Measurements from ENCODE around the gene ZNF143. TPM values are rescaled to one million over a fixed set of nuclear protein-coding genes. Genes with fewer than 3 reads are reported as not detected.
"Not testable (repeated sequence)": the region's sequence is repeated elsewhere in the genome, so short reads cannot be mapped to it uniquely, and the experiment has no call there.

The ZNF143 gene
- total and polyA plus RNA-seq, 10 donors = 12.1 to 42.5 (median 32.9) TPM

DNA sequence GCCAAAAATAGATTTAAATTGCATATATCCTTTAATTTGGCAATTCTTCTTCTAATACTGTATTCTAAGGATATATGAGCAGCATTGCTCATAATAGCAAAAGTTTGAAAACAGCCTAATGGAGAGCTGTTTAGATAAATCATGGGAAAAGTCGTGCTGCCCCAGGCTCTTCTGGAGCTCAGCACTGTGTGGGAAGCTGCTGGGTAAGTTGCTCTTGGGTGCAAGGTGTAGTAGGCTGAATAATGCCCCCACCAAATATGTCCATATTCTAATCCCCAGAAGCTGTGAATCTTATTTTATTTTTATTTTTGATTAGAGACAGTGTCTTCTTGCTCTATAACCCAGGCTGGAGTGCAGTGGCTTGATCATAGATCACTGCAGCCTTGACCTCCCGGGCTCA lies 77.7 kb downstream of the ZNF143 start:
- Histone ChIP-seq H3K36me3 (peaks cover 0 to 4% (median 0%) of the 10 kb centered on the region in 6 donors), H3K9me3 (no peaks in the 10 kb centered on the region), H3K27me3 (replicated peaks in 1 of 7) (no peaks in the 10 kb centered on the region), H3K4me1 (peaks cover 0 to 10% (median 6%) of the 10 kb centered on the region in 6 donors), H3K4me3 (no peak overlapping the region), H3K27ac (no peak overlapping the region)
- TF ChIP-seq, protein P1, sequence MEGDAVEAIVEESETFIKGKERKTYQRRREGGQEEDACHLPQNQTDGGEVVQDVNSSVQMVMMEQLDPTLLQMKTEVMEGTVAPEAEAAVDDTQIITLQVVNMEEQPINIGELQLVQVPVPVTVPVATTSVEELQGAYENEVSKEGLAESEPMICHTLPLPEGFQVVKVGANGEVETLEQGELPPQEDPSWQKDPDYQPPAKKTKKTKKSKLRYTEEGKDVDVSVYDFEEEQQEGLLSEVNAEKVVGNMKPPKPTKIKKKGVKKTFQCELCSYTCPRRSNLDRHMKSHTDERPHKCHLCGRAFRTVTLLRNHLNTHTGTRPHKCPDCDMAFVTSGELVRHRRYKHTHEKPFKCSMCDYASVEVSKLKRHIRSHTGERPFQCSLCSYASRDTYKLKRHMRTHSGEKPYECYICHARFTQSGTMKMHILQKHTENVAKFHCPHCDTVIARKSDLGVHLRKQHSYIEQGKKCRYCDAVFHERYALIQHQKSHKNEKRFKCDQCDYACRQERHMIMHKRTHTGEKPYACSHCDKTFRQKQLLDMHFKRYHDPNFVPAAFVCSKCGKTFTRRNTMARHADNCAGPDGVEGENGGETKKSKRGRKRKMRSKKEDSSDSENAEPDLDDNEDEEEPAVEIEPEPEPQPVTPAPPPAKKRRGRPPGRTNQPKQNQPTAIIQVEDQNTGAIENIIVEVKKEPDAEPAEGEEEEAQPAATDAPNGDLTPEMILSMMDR (IDR thresholded peaks at IDR 0.05 in 8 of 11, conservative IDR thresholded peaks at IDR 0.05 in 3 of 11) = no peak
- TF ChIP-seq POLR2A (IDR thresholded peaks at IDR 0.05) = no peak
- TF ChIP-seq POLR2AphosphoS5 (IDR thresholded peaks at IDR 0.05) = no peak
- intact Hi-C loops (cut with DNase I; ENCODE audit: low total_unique reads) = no loop called here
- WGBS, 5 donors = 86 to 96% (median 91%) methylated on average over 2 of the region's 2 CpGs
- DNase-seq = no peak

DNA sequence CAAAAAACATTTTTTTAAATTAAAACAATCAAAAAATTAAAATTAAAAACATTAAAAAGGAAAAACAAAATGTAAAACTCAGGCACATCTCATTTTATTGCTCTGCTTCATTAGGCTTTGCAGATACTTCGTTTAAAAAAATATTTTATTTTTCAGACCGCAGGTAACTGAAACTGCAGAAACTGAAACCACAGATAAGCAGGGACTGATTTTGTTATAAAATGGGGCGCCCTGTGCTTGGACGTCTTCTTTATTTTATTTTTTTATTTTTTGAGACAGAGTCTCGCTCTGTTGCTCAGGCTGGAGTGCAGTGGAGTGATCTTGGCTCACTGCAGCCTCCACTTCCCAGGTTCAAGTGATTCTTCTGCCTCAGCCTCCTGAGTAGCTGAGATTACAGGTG lies 88.4 kb downstream of the ZNF143 start:
- H3K27me3 ChIP-seq (replicated peaks in 1 of 7); intact Hi-C loops (cut with DNase I; ENCODE audit: low total_unique reads); H3K27ac ChIP-seq; H3K9me3 ChIP-seq; H3K36me3 ChIP-seq; H3K4me3 ChIP-seq; DNase-seq: not testable (repeated sequence)
- WGBS, 5 donors = 66 to 81% (median 72%) methylated on average over 5 of the region's 5 CpGs
- peaks cover 0 to 12% (median 6%) of the 10 kb centered on the region in 6 donors for H3K4me1 ChIP-seq

DNA sequence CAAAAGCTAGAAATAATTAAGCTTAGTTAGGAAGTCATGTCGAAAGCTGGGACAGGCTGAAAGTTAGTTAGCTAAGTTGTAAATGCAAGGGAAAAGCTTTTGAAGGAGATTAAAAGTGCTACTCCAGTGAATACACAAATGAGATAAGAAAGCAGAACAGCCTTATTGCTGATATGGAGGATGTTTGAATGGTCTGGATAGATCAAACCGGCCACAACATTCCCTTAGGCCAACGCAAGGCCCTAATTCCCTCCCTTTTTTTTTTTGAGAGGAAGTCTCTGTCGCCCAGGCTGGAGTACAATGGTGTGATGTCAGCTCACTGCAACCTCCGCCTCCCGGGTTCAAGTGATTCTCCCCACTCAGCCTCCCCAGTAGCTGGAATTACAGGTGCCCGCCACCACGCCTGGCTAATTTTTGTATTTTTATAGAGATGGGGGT lies 89.4 kb downstream of the ZNF143 start:
- Histone ChIP-seq H3K27me3 (replicated peaks in 1 of 7) (no peaks in the 10 kb centered on the region), H3K4me3 (no peak overlapping the region), H3K36me3 (peaks cover 0 to 10% (median 0%) of the 10 kb centered on the region in 6 donors), H3K9me3 (peaks cover 0 to 4% (median 0%) of the 10 kb centered on the region in 8 donors), H3K4me1 (peaks cover 0 to 12% (median 6%) of the 10 kb centered on the region in 6 donors), H3K27ac (no peak overlapping the region)
- intact Hi-C loops (cut with DNase I; ENCODE audit: low total_unique reads) = no loop called here
- WGBS, 5 donors = 81 to 88% (median 87%) methylated on average over 8 of the region's 8 CpGs
- TF ChIP-seq POLR2AphosphoS5 (IDR thresholded peaks at IDR 0.05) = no peak
- TF ChIP-seq, protein P1 (IDR thresholded peaks at IDR 0.05 in 8 of 11, conservative IDR thresholded peaks at IDR 0.05 in 3 of 11) = no peak
- no peak for TF ChIP-seq POLR2A (IDR thresholded peaks at IDR 0.05)
- DNase-seq = no peak

DNA sequence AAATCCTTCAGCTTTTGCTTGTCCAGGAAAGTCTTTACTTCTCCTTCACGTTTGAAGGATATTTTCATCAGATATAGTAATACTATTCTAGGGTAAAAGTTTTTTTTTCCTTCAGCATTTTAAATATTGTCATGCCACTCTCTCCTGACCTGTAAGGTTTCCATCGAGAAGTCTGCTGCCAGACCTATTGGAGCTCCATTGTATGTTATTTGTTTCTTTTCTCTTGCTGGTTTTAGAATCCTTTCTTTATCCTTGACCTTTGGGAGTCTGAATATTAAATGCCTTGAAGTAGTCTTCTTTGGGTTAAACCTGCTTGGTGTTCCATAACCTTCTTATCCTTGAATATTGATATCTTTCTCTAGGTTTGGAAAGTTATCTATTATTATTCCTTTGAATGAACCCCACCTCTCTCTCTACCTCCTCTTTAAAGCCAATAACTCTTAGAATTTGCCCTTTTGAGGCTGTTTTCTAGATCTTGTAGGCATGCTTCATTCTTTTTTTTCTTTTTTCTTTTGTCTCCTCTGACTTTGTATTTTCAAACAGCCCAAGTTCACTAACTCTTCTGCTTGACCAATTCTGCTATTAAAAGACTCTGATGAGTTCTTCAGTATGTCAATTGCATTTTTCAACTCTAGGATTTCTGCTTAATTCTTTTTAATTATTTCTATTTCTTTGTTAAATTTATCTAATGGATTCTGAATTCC lies 100.6 kb downstream of the ZNF143 start:
- DNase-seq = no peak
- H3K4me3 ChIP-seq = no peak overlapping the region
- peaks cover 0 to 7% (median 0%) of the 10 kb centered on the region in 6 donors for H3K36me3 ChIP-seq
- TF ChIP-seq POLR2A (IDR thresholded peaks at IDR 0.05) (no peak), POLR2AphosphoS5 (IDR thresholded peaks at IDR 0.05) (no peak)
- TF ChIP-seq, protein P1 (IDR thresholded peaks at IDR 0.05 in 8 of 11, conservative IDR thresholded peaks at IDR 0.05 in 3 of 11) = no peak
- H3K27ac ChIP-seq = no peak overlapping the region
- H3K4me1 ChIP-seq = no peaks in the 10 kb centered on the region
- peaks cover 0 to 27% (median 23%) of the 10 kb centered on the region in 8 donors for H3K9me3 ChIP-seq
- intact Hi-C loops (cut with DNase I; ENCODE audit: low total_unique reads) = no loop called here
- H3K27me3 ChIP-seq (replicated peaks in 1 of 7) = no peaks in the 10 kb centered on the region
- WGBS, 5 donors = 86 to 97% (median 94%) methylated on average over 2 of the region's 2 CpGs
